Mesenchymal stem cell (in vitro differentiated cells and primary cell): ENCODE results near the gene SH3GLB2.

Experiments
- DNase-seq: peaks from one replicate; pipeline ENCODE4 v3.0.0-alpha.2; 2013
- H2AFZ ChIP-seq: one replicate; pipeline ENCODE4 v1.6.1; 2013; ENCODE audit warnings: low read depth, mild to moderate bottlenecking, control low read depth, inconsistent platforms, low read length, moderate library complexity
- H2AK5ac ChIP-seq: 2 replicates; pipeline ENCODE4 v1.6.1; 2013; ENCODE audit warnings: low read length, moderate library complexity, mild to moderate bottlenecking, inconsistent platforms; ENCODE audit not compliant: severe bottlenecking
- H2BK120ac ChIP-seq: one replicate; pipeline ENCODE4 v1.6.1; 2013; ENCODE audit warnings: low read depth, mild to moderate bottlenecking, inconsistent platforms, low read length, moderate library complexity
- H2BK12ac ChIP-seq, 2 experiments: one replicate each; pipeline ENCODE4 v1.6.1; 2013; ENCODE audit warnings: inconsistent platforms in 2 of 2, low read length in 2 of 2, mild to moderate bottlenecking in 2 of 2, moderate library complexity in 2 of 2, control low read depth in 1 of 2
- H2BK15ac ChIP-seq: one replicate; pipeline ENCODE4 v1.6.1; 2013; ENCODE audit warnings: mild to moderate bottlenecking, low read depth, inconsistent platforms; ENCODE audit not compliant: poor library complexity, severe bottlenecking
- H2BK5ac ChIP-seq: 2 replicates; pipeline ENCODE4 v1.6.1; 2013; ENCODE audit warnings: low read depth, mild to moderate bottlenecking, low read length, control low read depth, inconsistent platforms; ENCODE audit not compliant: poor library complexity, severe bottlenecking
- H3K14ac ChIP-seq, 2 experiments: one replicate each; pipeline ENCODE4 v1.6.1; 2013; ENCODE audit warnings: inconsistent platforms in 2 of 2, low read length in 2 of 2, control low read depth in 1 of 2, mild to moderate bottlenecking in 1 of 2, moderate library complexity in 1 of 2
- H3K18ac ChIP-seq, 2 experiments: one replicate each; pipeline ENCODE4 v1.6.1; 2013; ENCODE audit warnings: inconsistent platforms in 2 of 2, low read length in 2 of 2, control low read depth in 1 of 2, low read depth in 1 of 2, mild to moderate bottlenecking in 1 of 2
- H3K23ac ChIP-seq, 2 experiments: one replicate each; pipeline ENCODE4 v1.6.1; 2013; ENCODE audit warnings: inconsistent platforms in 2 of 2, low read length in 2 of 2, mild to moderate bottlenecking in 2 of 2, moderate library complexity in 2 of 2, control low read depth in 1 of 2
- H3K27ac ChIP-seq: 2 replicates; pipeline ENCODE4 v1.5.1; 2013; ENCODE audit warnings: mild to moderate bottlenecking, moderate library complexity, low read length, control low read depth, inconsistent platforms; ENCODE audit not compliant: poor library complexity, severe bottlenecking
- H3K27me3 ChIP-seq, 2 experiments: 2 replicates each; pipeline versions ENCODE4 v1.6.1 to v1.7.0; 2013; ENCODE audit warnings: low read length in 2 of 2, mild to moderate bottlenecking in 2 of 2, moderate library complexity in 2 of 2, control low read depth in 1 of 2, inconsistent platforms in 1 of 2; ENCODE audit not compliant: control insufficient read depth in 1 of 2, insufficient read depth in 1 of 2
- H3K36me3 ChIP-seq, 2 experiments: 2 replicates each; pipeline versions ENCODE4 v1.6.1 to v1.7.0; 2013; ENCODE audit warnings: low read length in 2 of 2, control low read depth in 1 of 2, inconsistent platforms in 1 of 2, low read depth in 1 of 2, mild to moderate bottlenecking in 1 of 2; ENCODE audit not compliant: insufficient read depth in 2 of 2, control insufficient read depth in 1 of 2
- H3K4ac ChIP-seq, 2 experiments: one replicate each; pipeline ENCODE4 v1.6.1; 2013; ENCODE audit warnings: inconsistent platforms in 2 of 2, low read length in 2 of 2, mild to moderate bottlenecking in 2 of 2, moderate library complexity in 2 of 2, control low read depth in 1 of 2, low read depth in 1 of 2
- H3K4me1 ChIP-seq: 2 replicates; pipeline ENCODE4 v1.6.1; 2013; ENCODE audit warnings: low read depth, low read length, control low read depth; ENCODE audit not compliant: control insufficient read depth, insufficient read depth
- H3K4me2 ChIP-seq: 2 replicates; pipeline ENCODE4 v1.6.1; 2013; ENCODE audit warnings: low read length, mild to moderate bottlenecking, inconsistent platforms; ENCODE audit not compliant: poor library complexity, severe bottlenecking
- H3K4me3 ChIP-seq, 2 experiments: 2 replicates each; pipeline versions ENCODE4 v1.5.1 to v1.7.0; 2013; ENCODE audit warnings: low read length in 2 of 2, mild to moderate bottlenecking in 2 of 2, control low read depth in 1 of 2, low read depth in 1 of 2; ENCODE audit not compliant: insufficient read depth in 1 of 2
- H3K79me1 ChIP-seq: replicated peaks from 2 replicates; pipeline ENCODE4 v1.6.1; 2013; ENCODE audit warnings: mild to moderate bottlenecking, control low read depth, low read length, inconsistent platforms; ENCODE audit not compliant: poor library complexity, severe bottlenecking
- H3K9ac ChIP-seq: 2 replicates; pipeline ENCODE4 v1.7.0; 2013; ENCODE audit warnings: mild to moderate bottlenecking, low read length, moderate library complexity
- H3K9me3 ChIP-seq: 2 replicates; pipeline ENCODE4 v1.7.0; 2013; ENCODE audit warnings: mild to moderate bottlenecking, low read length; ENCODE audit not compliant: control insufficient read depth
- H4K8ac ChIP-seq: one replicate; pipeline ENCODE4 v1.6.1; 2013; ENCODE audit warnings: inconsistent platforms, mild to moderate bottlenecking, low read length, moderate library complexity
- H4K91ac ChIP-seq: one replicate; pipeline ENCODE4 v1.6.1; 2013; ENCODE audit warnings: mild to moderate bottlenecking, low read length, inconsistent platforms
- WGBS: methylation state at CpG from one replicate; pipeline ENCODE4 v1.1.7; 2013; ENCODE audit warnings: mixed read lengths; 5-methylcytosine and 5-hydroxymethylcytosine counted together

The SH3GLB2 gene

GRCh38 chr9:129059796-129060785 is 32.0 kb upstream of the SH3GLB2 start:
- Histone ChIP-seq H3K4ac (no peak overlapping the region), H3K36me3 (peaks cover 60 to 63% of the 10 kb centered on the region in 2 experiments), H3K9ac (no peak overlapping the region), H2BK5ac (no peak overlapping the region), H3K18ac (no peak overlapping the region), H2BK12ac (no peak overlapping the region), H3K79me1 (peaks cover 1% of the 10 kb centered on the region), H3K9me3 (no peaks in the 10 kb centered on the region), H2AFZ (no peak overlapping the region), H3K14ac (no peak overlapping the region), H2BK120ac (no peak overlapping the region), H4K91ac (no peak overlapping the region), H3K4me2 (no peak overlapping the region), H3K27ac (no peak overlapping the region), H2BK15ac (no peak overlapping the region), H3K27me3 (no peaks in the 10 kb centered on the region), H3K4me1 (peaks cover 9% of the 10 kb centered on the region), H3K23ac (no peak overlapping the region), H3K4me3 (no peak overlapping the region), H2AK5ac (no peak overlapping the region), H4K8ac (no peak overlapping the region)
- DNase-seq: no peak
- WGBS: 98% methylated on average over 37 of the region's 37 CpGs

- H4K91ac ChIP-seq: no peak overlapping the region
- H3K27ac ChIP-seq: no peak overlapping the region
- no peak overlapping the region for H3K9ac ChIP-seq
- H3K4ac ChIP-seq: no peak overlapping the region
- no peak overlapping the region for H2AFZ ChIP-seq
- H2BK15ac ChIP-seq: no peak overlapping the region
- peaks cover 9% of the 10 kb centered on the region for H3K4me1 ChIP-seq
- peaks cover 53 to 62% of the 10 kb centered on the region in 2 experiments for H3K36me3 ChIP-seq
- H3K9me3 ChIP-seq: no peaks in the 10 kb centered on the region
- peaks cover 1% of the 10 kb centered on the region for H3K79me1 ChIP-seq
- no peak overlapping the region for H3K14ac ChIP-seq
- no peak overlapping the region for H3K23ac ChIP-seq
- no peak overlapping the region for H2AK5ac ChIP-seq
- no peak overlapping the region for H2BK120ac ChIP-seq
- H4K8ac ChIP-seq: no peak overlapping the region
- no peak overlapping the region for H3K4me3 ChIP-seq
- no peak overlapping the region for H3K18ac ChIP-seq
- H2BK5ac ChIP-seq: no peak overlapping the region
- H3K27me3 ChIP-seq: no peaks in the 10 kb centered on the region
- H2BK12ac ChIP-seq: no peak overlapping the region
- H3K4me2 ChIP-seq: no peak overlapping the region
- DNase-seq: no peak
- WGBS: 86% methylated on average over 21 of the region's 21 CpGs
Observed at GRCh38 chr9:129058965-129059795, 31.0 kb upstream of the SH3GLB2 start.

- Histone ChIP-seq H3K4me3 (no peak overlapping the region), H3K79me1 (no peaks in the 10 kb centered on the region), H2BK5ac (no peak overlapping the region), H2BK120ac (no peak overlapping the region), H4K91ac (no peak overlapping the region), H2BK12ac (no peak overlapping the region), H3K18ac (no peak overlapping the region), H2BK15ac (no peak overlapping the region), H4K8ac (no peak overlapping the region), H2AK5ac (no peak overlapping the region), H3K4me1 (peaks cover 8% of the 10 kb centered on the region), H3K23ac (no peak overlapping the region), H2AFZ (no peak overlapping the region), H3K27ac (no peak overlapping the region), H3K14ac (no peak overlapping the region), H3K36me3 (peaks cover 29 to 43% of the 10 kb centered on the region in 2 experiments), H3K4me2 (no peak overlapping the region), H3K9me3 (no peaks in the 10 kb centered on the region), H3K27me3 (no peaks in the 10 kb centered on the region), H3K9ac (no peak overlapping the region), H3K4ac (no peak overlapping the region)
- 93% methylated on average over 5 of the region's 5 CpGs for WGBS
- no peak for DNase-seq
Observed at GRCh38 chr9:129054163-129054851, 26.2 kb upstream of the SH3GLB2 start.
